GM18520 (cell line): ENCODE results near the gene HOXC5.

Experiments
- ATAC-seq: cut with Tn5 transposase; IDR thresholded peaks from one replicate; pipeline ENCODE4 v1.9.1; 2021; ENCODE audit not compliant: unreplicated experiment

Gene HOXC5

GRCh38 chr12:54006559-54007220, 26.2 kb upstream of the HOXC5 start:
- no peak for ATAC-seq

- no peak for ATAC-seq
These were observed 25.2 kb upstream of the HOXC5 start for GRCh38 chr12:54007538-54008259.

GRCh38 chr12:54008260-54008552, 24.6 kb upstream of the HOXC5 start:
- no peak for ATAC-seq

- no peak for ATAC-seq
These were observed 23.4 kb upstream of the HOXC5 start for GRCh38 chr12:54009171-54010052.

GRCh38 chr12:54010053-54010971, 22.5 kb upstream of the HOXC5 start:
- ATAC-seq, result no peak

- no peak for ATAC-seq
These were observed 21.7 kb upstream of the HOXC5 start for GRCh38 chr12:54010972-54011664.

- ATAC-seq, result no peak
These were observed 21.0 kb upstream of the HOXC5 start for GRCh38 chr12:54011665-54012532.

GRCh38 chr12:54012631-54013409, 20.0 kb upstream of the HOXC5 start:
- ATAC-seq, result no peak

GRCh38 chr12:54014377-54015017, 18.4 kb upstream of the HOXC5 start:
- no peak for ATAC-seq

- ATAC-seq, result no peak
These were observed 17.6 kb upstream of the HOXC5 start for GRCh38 chr12:54015018-54015931.

- no peak for ATAC-seq
These were observed 16.8 kb upstream of the HOXC5 start for GRCh38 chr12:54016051-54016450.

GRCh38 chr12:54016478-54016964, 16.3 kb upstream of the HOXC5 start:
- ATAC-seq, result no peak

GRCh38 chr12:54017027-54017788, 15.6 kb upstream of the HOXC5 start:
- no peak for ATAC-seq

- ATAC-seq, result peak; percentile 58
These were observed 14.9 kb upstream of the HOXC5 start for GRCh38 chr12:54017878-54018467.

GRCh38 chr12:54018468-54018984, 14.3 kb upstream of the HOXC5 start:
- no peak for ATAC-seq
